Calu3 (cell line): Measurements from ENCODE around the gene UXS1. TPM values are rescaled to one million over a fixed set of nuclear protein-coding genes. Genes with fewer than 3 reads are reported as not detected.
A peak's percentile ranks its signal among the peaks of the same experiment; 100 is the strongest.

ENCODE experiments used
- BruUV-seq: library from RNA; stranded (reverse); fragments of 400-500 nt; replicated peaks from 2 replicates; lab custom pipeline; 2021; lab: Mats Ljungman, UMichigan
- CTCF ChIA-PET: fragments of 300-600 bp; sonication (Branson Sonifier 250); formaldehyde crosslinking; loops from one replicate; lab custom pipeline; 2022; ENCODE audit warnings: antibody characterized with exemption; lab: Charles Lee
- DNase-seq: peaks from one replicate; pipeline ENCODE4 v3.0.0; 2022
- H3K27ac Mint-ChIP-seq: one replicate; pipeline ENCODE4 v1.8.0; 2022; ENCODE audit warnings: mixed read lengths; ENCODE audit not compliant: unreplicated experiment
- H3K27me3 Mint-ChIP-seq: one replicate; pipeline ENCODE4 v1.8.0; 2022; ENCODE audit warnings: mixed read lengths; ENCODE audit not compliant: unreplicated experiment
- H3K36me3 Mint-ChIP-seq: one replicate; pipeline ENCODE4 v1.8.0; 2022; ENCODE audit warnings: mild to moderate bottlenecking, moderate library complexity, mixed read lengths; ENCODE audit not compliant: insufficient read depth, unreplicated experiment
- H3K4me1 Mint-ChIP-seq: one replicate; pipeline ENCODE4 v1.8.0; 2022; ENCODE audit warnings: mild to moderate bottlenecking, low read depth, mixed read lengths; ENCODE audit not compliant: unreplicated experiment
- H3K4me3 Mint-ChIP-seq: one replicate; pipeline ENCODE4 v1.8.0; 2022; ENCODE audit warnings: mild to moderate bottlenecking, low read depth, moderate library complexity, mixed read lengths; ENCODE audit not compliant: unreplicated experiment
- H3K9me3 Mint-ChIP-seq: one replicate; pipeline ENCODE4 v1.8.0; 2022; ENCODE audit warnings: low read depth, mixed read lengths; ENCODE audit not compliant: unreplicated experiment
- CTCF ChIP-seq: fragments of 200-600 bp; IDR thresholded peaks from one replicate; pipeline ENCODE4 v1.8.0; 2022; ENCODE audit warnings: antibody characterized with exemption; ENCODE audit not compliant: unreplicated experiment
- intact Hi-C: fragments of 100-400 bp; cut with micrococcal nuclease; formaldehyde crosslinking; loops from one replicate; pipeline ENCODE4 v1.10.0; 2022; ENCODE audit not compliant: unreplicated experiment
- total RNA-seq: library from RNA; stranded (reverse); gene quantifications from 2 replicates; pipeline ENCODE4 v1.2.3, GENCODE V29; 2022

Gene UXS1
- total RNA-seq, 1 experiment from 2014 or later: 87.7 TPM

DNA sequence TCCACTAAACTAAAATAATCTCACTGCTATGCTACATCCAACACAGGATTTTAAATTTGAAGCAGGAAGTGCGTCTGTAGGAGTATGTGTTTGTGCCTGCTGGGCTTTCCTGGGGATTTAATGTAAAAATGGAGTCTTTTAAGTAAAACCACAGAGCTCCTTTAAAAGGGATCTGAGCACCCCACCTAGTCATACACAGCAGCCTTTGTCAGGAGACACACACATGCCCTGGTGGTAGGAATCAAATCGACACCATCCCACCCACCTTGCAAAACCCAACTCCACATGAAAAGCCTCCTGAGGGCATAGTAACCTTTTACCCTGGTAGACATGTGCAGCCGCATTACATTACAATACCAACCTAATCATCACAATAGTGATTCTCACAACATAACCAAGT is 29.1 kb downstream of the UXS1 start:
- Mint-ChIP-seq H3K27ac (no peak overlapping the region), H3K9me3 (no peaks in the 10 kb centered on the region), H3K36me3 (peaks cover 16% of the 10 kb centered on the region), H3K4me1 (peaks cover 59% of the 10 kb centered on the region), H3K4me3 (no peak overlapping the region), H3K27me3 (no peaks in the 10 kb centered on the region)
- no peak for TF ChIP-seq CTCF
- no peak for DNase-seq
- BruUV-seq: no TSS peak
- CTCF ChIA-PET: no interaction called here
- intact Hi-C loops: no loop called here

DNA sequence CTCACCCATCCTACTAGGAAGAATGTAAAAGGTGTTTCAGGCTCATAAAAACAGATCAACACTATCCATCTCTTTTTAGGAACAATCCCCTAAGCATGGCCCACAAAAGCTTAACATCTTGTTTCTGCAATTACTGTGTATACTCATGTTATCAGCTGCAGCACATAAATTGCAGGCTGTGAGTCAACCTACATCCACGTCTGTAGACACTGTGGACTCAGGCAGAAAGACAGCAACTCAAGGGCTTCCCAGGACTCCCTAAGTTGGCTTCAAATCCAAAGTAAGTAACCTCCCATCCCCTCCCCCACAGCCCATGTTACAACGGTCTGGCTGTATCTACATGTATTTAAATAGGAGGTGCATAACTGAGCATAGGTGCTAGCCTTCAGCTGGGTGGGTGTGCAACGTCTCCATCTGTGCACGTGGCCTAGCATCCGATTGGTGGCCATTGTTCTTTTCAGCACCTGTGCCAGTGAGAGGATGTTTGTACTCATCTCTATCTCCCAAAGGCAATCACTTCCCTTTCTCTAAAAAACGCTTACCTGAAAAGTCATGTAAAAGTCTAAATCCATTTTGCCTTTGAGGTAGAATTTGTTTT is 30.1 kb downstream of the UXS1 start:
- BruUV-seq: no TSS peak
- peaks cover 61% of the 10 kb centered on the region for H3K4me1 Mint-ChIP-seq

GRCh38 chr2:106161938-106162820 is 31.9 kb downstream of the UXS1 start:
- peaks cover 58% of the 10 kb centered on the region for H3K4me1 Mint-ChIP-seq
- BruUV-seq: no TSS peak
- H3K27ac Mint-ChIP-seq: peak overlapping the region; percentile 89
- CTCF ChIA-PET: interaction anchor here (0.9 to 1.2 kb wide), 3 partner anchors 31 to 57 kb away, joined by 3 to 5 read pairs (median 3); no protein-coding TSS in a partner anchor
- no peak for TF ChIP-seq CTCF
- H3K36me3 Mint-ChIP-seq: peaks cover 26% of the 10 kb centered on the region
- no peaks in the 10 kb centered on the region for H3K27me3 Mint-ChIP-seq
- DNase-seq: peak; percentile 75
- peak overlapping the region; percentile 44 for H3K4me3 Mint-ChIP-seq
- intact Hi-C loops: loop anchor here (2.0 to 5.0 kb wide), 2 partner anchors 31 to 45 kb away; no protein-coding TSS in a partner anchor
- no peaks in the 10 kb centered on the region for H3K9me3 Mint-ChIP-seq

More for the DNA sequence above, 30.1 kb downstream of the UXS1 start:
- TF ChIP-seq CTCF: no peak
- intact Hi-C loops: loop anchor here (2.0 to 5.0 kb wide), 2 partner anchors 29 to 47 kb away; no protein-coding TSS in a partner anchor
- Mint-ChIP-seq H3K9me3 (no peaks in the 10 kb centered on the region), H3K4me3 (no peak overlapping the region), H3K36me3 (peaks cover 17% of the 10 kb centered on the region), H3K27me3 (no peaks in the 10 kb centered on the region), H3K27ac (no peak overlapping the region)
- CTCF ChIA-PET: no interaction called here
- DNase-seq: peak; percentile 3

DNA sequence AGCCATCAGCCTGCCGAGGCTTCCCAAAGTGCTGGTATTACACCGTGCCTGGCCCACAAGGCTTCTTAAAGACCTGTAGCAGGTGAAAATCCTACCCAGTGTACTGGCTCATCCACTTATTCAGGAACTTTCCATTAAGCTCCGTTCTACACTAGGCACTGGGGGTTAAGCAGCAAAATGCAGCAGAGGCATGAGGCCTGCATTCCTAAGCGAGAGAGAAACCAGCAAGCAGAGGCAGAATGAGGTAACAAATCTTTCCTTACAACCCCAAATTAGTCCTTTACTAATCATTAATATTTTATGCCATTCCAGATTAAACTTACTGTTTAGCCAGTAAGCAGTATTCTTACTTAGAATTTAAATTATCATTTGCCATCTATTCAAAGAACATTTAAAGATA is 32.8 kb downstream of the UXS1 start:
- no peak overlapping the region for H3K4me3 Mint-ChIP-seq
- intact Hi-C loops: loop anchor here (5.0 kb wide), 1 partner anchor 44 kb away; no protein-coding TSS in a partner anchor
- TF ChIP-seq CTCF: no peak
- H3K9me3 Mint-ChIP-seq: no peaks in the 10 kb centered on the region
- H3K4me1 Mint-ChIP-seq: peaks cover 50% of the 10 kb centered on the region
- no TSS peak for BruUV-seq
- H3K36me3 Mint-ChIP-seq: peaks cover 26% of the 10 kb centered on the region
- CTCF ChIA-PET: interaction anchor here (0.9 to 1.2 kb wide), 2 partner anchors 32 to 57 kb away, joined by 3 read pairs; no protein-coding TSS in a partner anchor
- H3K27ac Mint-ChIP-seq: peak overlapping the region; percentile 89
- no peaks in the 10 kb centered on the region for H3K27me3 Mint-ChIP-seq
- no peak for DNase-seq
